Bronchial epithelial cell (primary cell): ENCODE data around the gene METTL25B. TPM values are rescaled to one million over a fixed set of nuclear protein-coding genes. Genes with fewer than 3 reads are reported as not detected.

Experiments
- DNase-seq: peaks from one replicate; pipeline ENCODE4 v3.0.0-alpha.2; 2010; ENCODE audit warnings: low read depth
- FAIRE-seq: peaks from 2 replicates; lab custom pipeline; 2011; peaks lifted over from hg19 to GRCh38; lab: Jason Lieb, UNC
- H3K27me3 ChIP-seq: 2 replicates; pipeline ENCODE4 v1.5.1; 2011; ENCODE audit warnings: low read length; ENCODE audit not compliant: control insufficient read depth, insufficient read depth
- H3K36me3 ChIP-seq: 2 replicates; pipeline ENCODE4 v1.5.1; 2011; ENCODE audit warnings: low read length; ENCODE audit not compliant: control insufficient read depth, insufficient read depth
- H3K4me3 ChIP-seq: 2 replicates; pipeline ENCODE4 v1.5.1; 2011; ENCODE audit warnings: mild to moderate bottlenecking, low read depth, low read length, control low read depth
- total RNA-seq: library from RNA; depleted of rRNA; stranded (reverse); fragments of >200 nt; gene quantifications from 2 replicates; pipeline ENCODE4 v1.2.1, GENCODE V29; 2014
- TF ChIP-seq, protein P1 (sequence below): IDR thresholded peaks from 2 replicates; pipeline ENCODE4 v1.5.1; 2011; ENCODE audit warnings: mild to moderate bottlenecking, moderate library complexity, low read length, control low read depth, inconsistent platforms; ENCODE audit not compliant: insufficient read depth, severe bottlenecking

Gene METTL25B
- total RNA-seq, 1 donor from 2014 or later = 14.7 TPM

GRCh38 chr1:156749419-156750118 is 21.3 kb downstream of the METTL25B start:
- TF ChIP-seq, protein P1, sequence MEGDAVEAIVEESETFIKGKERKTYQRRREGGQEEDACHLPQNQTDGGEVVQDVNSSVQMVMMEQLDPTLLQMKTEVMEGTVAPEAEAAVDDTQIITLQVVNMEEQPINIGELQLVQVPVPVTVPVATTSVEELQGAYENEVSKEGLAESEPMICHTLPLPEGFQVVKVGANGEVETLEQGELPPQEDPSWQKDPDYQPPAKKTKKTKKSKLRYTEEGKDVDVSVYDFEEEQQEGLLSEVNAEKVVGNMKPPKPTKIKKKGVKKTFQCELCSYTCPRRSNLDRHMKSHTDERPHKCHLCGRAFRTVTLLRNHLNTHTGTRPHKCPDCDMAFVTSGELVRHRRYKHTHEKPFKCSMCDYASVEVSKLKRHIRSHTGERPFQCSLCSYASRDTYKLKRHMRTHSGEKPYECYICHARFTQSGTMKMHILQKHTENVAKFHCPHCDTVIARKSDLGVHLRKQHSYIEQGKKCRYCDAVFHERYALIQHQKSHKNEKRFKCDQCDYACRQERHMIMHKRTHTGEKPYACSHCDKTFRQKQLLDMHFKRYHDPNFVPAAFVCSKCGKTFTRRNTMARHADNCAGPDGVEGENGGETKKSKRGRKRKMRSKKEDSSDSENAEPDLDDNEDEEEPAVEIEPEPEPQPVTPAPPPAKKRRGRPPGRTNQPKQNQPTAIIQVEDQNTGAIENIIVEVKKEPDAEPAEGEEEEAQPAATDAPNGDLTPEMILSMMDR = no peak
- peak overlapping the region; percentile 71 for H3K4me3 ChIP-seq

GRCh38 chr1:156750191-156750672 is 22.0 kb downstream of the METTL25B start:
- TF ChIP-seq, protein P1 = no peak
- peaks cover 1% of the 10 kb centered on the region for H3K36me3 ChIP-seq
- peak; percentile 93 for DNase-seq
- no peak for FAIRE-seq
- H3K27me3 ChIP-seq = no peaks in the 10 kb centered on the region
- peak overlapping the region; percentile 71 for H3K4me3 ChIP-seq

More at GRCh38 chr1:156749419-156750118, 21.3 kb downstream of the METTL25B start:
- FAIRE-seq (no peak), DNase-seq (no peak)
- Histone ChIP-seq H3K27me3 (no peaks in the 10 kb centered on the region), H3K36me3 (peaks cover 4% of the 10 kb centered on the region)

- Histone ChIP-seq H3K4me3 (peak overlapping the region; percentile 71), H3K27me3 (no peaks in the 10 kb centered on the region), H3K36me3 (no peaks in the 10 kb centered on the region)
- DNase-seq (no peak), FAIRE-seq (no peak)
- TF ChIP-seq, protein P1 = no peak
Measured at GRCh38 chr1:156750711-156751450, 22.6 kb downstream of the METTL25B start.

DNA sequence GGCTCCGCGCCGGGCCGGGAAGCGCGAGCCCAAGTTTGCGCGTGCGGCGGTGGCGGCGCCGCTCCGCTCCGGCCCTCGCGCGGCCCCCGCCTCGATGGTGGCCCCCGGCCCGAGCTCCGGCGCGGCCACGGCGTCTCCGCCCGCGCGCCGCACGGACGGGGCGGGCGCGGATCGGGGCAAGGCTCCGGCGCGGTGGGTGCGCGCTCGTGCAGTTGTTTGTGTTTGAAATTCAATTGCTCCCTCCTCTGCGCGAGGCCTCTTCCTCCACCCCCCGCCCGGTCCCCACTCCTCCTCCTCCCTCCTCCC is 23.1 kb downstream of the METTL25B start, which contains the start of gene HDGF:
Gene HDGF (minus strand): TSS at position 225 of the 306 bp plus-strand sequence. CDS start 246 bp downstream, outside the sequence.
- Histone ChIP-seq H3K4me3 (peak within 1 kb of the TSS; percentile 71), H3K27me3 (no peaks in the 10 kb centered on the region), H3K36me3 (no peaks in the 10 kb centered on the region)
- DNase-seq (no peak), FAIRE-seq (no peak)
- TF ChIP-seq, protein P1 = no peak

GRCh38 chr1:156751757-156752481 is 23.6 kb downstream of the METTL25B start:
- H3K4me3 ChIP-seq = peak overlapping the region; percentile 71
- DNase-seq = peak; percentile 84
- no peaks in the 10 kb centered on the region for H3K36me3 ChIP-seq
- FAIRE-seq = no peak
- H3K27me3 ChIP-seq = no peaks in the 10 kb centered on the region
- TF ChIP-seq, protein P1 = peak; percentile 10
